ENCODE data around the gene ABCB11.

ABCB11 gene

GRCh38 chr2:169050476-169051240 lies 19.5 kb upstream of the ABCB11 start:
- H3K4me3 ChIP-seq (ENCODE audit: low read length), result no peak overlapping the region

GRCh38 chr2:169049142-169049541 lies 18.0 kb upstream of the ABCB11 start:
- no peak overlapping the region for H3K4me3 ChIP-seq (ENCODE audit: low read length)
- TF ChIP-seq ZNF274 (IDR thresholded peaks at IDR 0.05; ENCODE audit: low read depth, low read length), result no peak

More at GRCh38 chr2:169050476-169051240, 19.5 kb upstream of the ABCB11 start:
- no peak for TF ChIP-seq ZNF274 (IDR thresholded peaks at IDR 0.05; ENCODE audit: low read depth, low read length)

- no peak for TF ChIP-seq ZNF274 (IDR thresholded peaks at IDR 0.05; ENCODE audit: low read depth, low read length)
- no peak overlapping the region for H3K4me3 ChIP-seq (ENCODE audit: low read length)
Observed at GRCh38 chr2:169047256-169048250, 16.4 kb upstream of the ABCB11 start.

DNA sequence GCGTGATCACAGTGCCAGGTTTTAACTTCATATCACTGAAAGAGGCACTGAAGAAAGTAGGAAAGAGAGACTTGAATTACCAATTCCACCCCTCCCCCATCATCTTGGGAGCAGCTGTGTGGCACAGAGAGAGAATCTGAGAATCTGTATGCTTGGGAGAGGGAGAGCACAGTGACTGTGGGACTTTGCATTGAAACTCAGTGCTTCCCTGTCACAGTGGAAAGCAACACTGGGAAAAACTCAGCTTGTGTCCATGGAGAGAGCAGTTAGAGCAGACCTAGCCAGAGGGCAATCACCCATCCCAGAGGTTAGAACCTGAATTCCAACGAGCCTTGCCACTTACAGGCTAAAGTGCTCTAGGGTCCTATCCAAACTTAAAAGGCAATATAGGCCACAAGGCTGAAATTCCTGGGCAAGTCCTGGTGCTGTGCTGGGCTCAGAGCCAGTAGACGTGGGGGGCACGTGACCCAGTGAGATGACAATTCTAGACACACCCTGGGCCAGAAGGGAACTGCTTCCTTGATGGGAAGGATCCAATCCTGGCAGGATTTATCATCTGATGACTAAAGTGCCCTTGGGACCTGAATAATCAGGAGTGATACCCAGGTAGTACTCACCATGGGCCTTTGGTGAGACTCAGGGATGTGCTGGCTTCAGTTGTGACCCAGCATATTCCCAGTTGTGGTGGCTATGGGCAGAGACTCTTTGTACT lies 15.5 kb upstream of the ABCB11 start:
- TF ChIP-seq ZNF274 (IDR thresholded peaks at IDR 0.05; ENCODE audit: low read depth, low read length), result no peak
- no peak overlapping the region for H3K4me3 ChIP-seq (ENCODE audit: low read length)

DNA sequence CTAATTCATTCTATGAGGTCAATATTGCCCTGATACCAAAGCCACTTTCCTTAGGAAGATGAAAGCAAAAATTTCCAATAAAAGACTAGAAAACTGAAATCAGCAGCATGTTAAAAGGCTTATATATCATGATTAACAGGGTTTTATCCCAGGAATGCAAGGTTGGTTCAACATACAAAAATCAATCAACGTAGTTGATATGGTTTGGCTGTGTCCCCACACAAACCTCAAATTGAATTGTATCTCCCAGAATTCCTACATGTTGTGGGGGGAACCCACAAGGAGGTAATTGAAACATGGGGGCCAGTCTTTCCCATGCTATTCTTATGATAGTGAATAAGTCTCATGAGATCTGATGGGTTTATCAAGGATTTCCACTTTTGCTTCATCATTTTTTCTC lies 11.7 kb upstream of the ABCB11 start:
- no peak overlapping the region for H3K4me3 ChIP-seq (ENCODE audit: low read length)
- TF ChIP-seq ZNF274 (IDR thresholded peaks at IDR 0.05; ENCODE audit: low read depth, low read length), result no peak

DNA sequence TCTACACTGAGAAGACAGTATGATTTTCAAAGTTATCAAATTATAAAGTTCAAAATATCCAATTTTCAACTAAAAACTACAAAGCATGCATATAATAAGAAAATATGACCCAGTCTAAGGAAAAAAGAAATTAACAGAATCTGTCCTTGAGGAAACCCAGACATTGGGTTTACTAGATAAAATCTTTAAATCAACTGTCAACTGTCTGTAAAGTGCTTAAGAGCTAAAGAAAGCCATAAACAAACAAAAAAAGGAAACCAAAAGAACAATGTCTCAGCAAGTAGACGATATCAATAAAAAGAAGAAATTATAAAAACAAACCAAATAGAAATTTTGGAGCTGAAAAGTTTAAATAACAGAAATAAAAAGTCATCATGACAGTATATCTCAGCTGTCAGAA lies 10.5 kb upstream of the ABCB11 start:
- H3K4me3 ChIP-seq (ENCODE audit: low read length), result no peak overlapping the region
- no peak for TF ChIP-seq ZNF274 (IDR thresholded peaks at IDR 0.05; ENCODE audit: low read depth, low read length)

DNA sequence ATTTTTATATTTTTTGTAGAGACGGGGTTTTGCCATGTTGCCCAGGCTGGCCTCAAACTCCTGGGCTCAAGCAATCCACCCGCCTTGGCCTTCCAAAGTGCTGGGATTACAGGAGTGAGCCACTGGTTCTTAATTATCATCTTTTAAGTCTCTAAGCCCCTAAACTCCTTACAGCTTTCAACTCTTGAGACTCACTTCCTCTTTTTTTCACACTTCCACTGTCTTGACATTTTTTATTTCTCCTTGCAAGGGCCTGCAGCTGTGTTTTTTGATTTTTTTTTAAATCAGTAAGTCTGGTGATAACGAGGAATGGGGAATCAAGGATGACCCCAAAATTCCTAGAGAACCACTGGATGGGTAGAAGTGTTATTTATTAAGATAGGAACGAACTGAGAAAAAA lies 8.6 kb upstream of the ABCB11 start:
- no peak for TF ChIP-seq ZNF274 (IDR thresholded peaks at IDR 0.05; ENCODE audit: low read depth, low read length)

DNA sequence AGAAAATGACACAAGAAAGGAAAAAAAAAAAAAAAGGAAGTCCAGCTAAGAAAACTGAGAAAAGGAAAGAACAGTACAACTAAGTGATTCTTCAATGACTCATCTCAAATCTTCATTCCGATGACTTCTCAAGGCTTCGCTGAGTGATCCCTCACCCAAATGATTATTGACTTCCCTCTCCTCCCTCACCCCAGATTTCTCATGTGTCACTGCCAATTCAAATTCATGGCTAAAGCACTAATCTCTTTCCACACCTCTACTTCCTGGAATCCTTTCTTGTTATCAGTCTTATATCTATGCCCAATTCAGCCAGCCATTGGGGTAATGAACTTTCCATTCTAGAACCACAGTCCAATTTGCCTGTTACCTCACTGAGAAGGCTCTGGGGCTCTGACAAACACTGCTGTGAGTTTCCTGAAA lies 7.2 kb upstream of the ABCB11 start:
- TF ChIP-seq ZNF274 (IDR thresholded peaks at IDR 0.05; ENCODE audit: low read depth, low read length), result no peak
- no peak overlapping the region for H3K4me3 ChIP-seq (ENCODE audit: low read length)

More for the DNA sequence above, 8.6 kb upstream of the ABCB11 start:
- H3K4me3 ChIP-seq (ENCODE audit: low read length), result no peak overlapping the region

DNA sequence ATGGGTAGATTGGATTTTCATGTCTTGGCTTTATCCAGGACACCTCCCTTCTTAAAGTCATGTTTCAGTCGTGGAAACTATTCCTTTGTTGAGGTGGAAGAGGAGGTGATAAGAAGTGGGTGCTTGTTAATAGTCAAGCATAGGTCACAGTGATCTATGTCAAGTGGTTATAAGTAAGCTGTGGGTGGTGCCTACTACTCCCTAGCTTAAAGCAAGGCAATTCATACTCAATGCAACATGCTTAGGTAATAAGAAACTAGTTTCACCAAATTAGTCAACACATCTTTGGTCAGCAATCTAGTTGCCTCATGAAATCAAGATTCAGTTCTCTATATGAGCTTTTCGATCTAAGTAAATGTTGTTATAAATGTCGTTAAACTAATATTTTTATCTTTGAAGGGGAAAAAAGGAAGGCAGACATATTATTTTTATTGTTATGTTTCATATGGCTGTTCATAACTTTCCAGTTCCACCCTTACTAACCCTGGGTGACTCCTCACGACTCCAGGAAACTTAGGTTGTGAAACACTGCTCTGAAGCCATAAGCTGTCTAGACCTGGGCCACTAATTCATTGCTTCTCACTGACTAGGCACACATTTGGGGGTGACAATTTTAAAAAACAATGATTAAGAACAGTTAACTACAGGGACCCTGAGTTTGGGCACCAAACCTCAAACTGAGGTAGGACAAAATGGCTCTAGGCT lies 5.8 kb upstream of the ABCB11 start:
- TF ChIP-seq ZNF274 (IDR thresholded peaks at IDR 0.05; ENCODE audit: low read depth, low read length), result no peak
- H3K4me3 ChIP-seq (ENCODE audit: low read length), result no peak overlapping the region

- TF ChIP-seq ZNF274 (IDR thresholded peaks at IDR 0.05; ENCODE audit: low read depth, low read length), result no peak
- no peak overlapping the region for H3K4me3 ChIP-seq (ENCODE audit: low read length)
Observed at GRCh38 chr2:169035887-169036286, 4.8 kb upstream of the ABCB11 start.

- no peak for TF ChIP-seq ZNF274 (IDR thresholded peaks at IDR 0.05; ENCODE audit: low read depth, low read length)
- H3K4me3 ChIP-seq (ENCODE audit: low read length), result no peak overlapping the region
Observed at GRCh38 chr2:169034984-169035544, 3.9 kb upstream of the ABCB11 start.

GRCh38 chr2:169034256-169034655 lies 3.1 kb upstream of the ABCB11 start:
- no peak for TF ChIP-seq ZNF274 (IDR thresholded peaks at IDR 0.05; ENCODE audit: low read depth, low read length)
- H3K4me3 ChIP-seq (ENCODE audit: low read length), result no peak overlapping the region

- H3K4me3 ChIP-seq (ENCODE audit: low read length), result no peak overlapping the region
- no peak for TF ChIP-seq ZNF274 (IDR thresholded peaks at IDR 0.05; ENCODE audit: low read depth, low read length)
Observed at GRCh38 chr2:169029341-169029740, 1.8 kb downstream of the ABCB11 start.

Measured in GM08714 (cell line).